ENCODE measurements around the gene GNG8.

DNA sequence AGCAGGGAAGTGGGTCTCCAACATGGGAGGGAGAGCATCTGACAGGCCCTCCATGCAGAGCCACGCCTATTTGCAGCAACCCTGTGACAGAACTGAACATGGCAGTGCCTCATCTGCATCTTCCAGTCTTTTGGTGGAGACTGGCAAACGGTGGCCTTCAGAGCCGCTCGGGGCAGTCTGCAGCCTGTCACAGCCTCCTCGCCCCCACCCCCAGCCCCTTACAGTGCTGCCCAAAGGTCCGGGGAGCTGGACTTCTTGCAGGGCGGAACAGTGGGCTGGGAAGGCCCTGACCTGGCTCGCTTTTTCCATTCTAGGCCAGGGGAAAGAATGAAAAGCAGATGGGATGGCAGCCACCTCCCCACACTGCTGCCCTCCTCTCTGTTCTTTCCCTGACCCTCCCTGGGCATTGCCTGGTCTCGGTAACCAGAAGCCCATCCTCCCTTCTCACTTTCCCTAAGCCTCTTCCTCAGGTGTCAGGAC lies 32.2 kb downstream of the GNG8 start:
- TF ChIP-seq, protein P1, sequence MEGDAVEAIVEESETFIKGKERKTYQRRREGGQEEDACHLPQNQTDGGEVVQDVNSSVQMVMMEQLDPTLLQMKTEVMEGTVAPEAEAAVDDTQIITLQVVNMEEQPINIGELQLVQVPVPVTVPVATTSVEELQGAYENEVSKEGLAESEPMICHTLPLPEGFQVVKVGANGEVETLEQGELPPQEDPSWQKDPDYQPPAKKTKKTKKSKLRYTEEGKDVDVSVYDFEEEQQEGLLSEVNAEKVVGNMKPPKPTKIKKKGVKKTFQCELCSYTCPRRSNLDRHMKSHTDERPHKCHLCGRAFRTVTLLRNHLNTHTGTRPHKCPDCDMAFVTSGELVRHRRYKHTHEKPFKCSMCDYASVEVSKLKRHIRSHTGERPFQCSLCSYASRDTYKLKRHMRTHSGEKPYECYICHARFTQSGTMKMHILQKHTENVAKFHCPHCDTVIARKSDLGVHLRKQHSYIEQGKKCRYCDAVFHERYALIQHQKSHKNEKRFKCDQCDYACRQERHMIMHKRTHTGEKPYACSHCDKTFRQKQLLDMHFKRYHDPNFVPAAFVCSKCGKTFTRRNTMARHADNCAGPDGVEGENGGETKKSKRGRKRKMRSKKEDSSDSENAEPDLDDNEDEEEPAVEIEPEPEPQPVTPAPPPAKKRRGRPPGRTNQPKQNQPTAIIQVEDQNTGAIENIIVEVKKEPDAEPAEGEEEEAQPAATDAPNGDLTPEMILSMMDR (IDR thresholded peaks at IDR 0.05) = no peak
- TF ChIP-seq POLR2A (IDR thresholded peaks at IDR 0.05) = no peak
